GM18520 (cell line): ENCODE measurements around the gene TMEM245.

Experiments
- ATAC-seq: cut with Tn5 transposase; IDR thresholded peaks from one replicate; pipeline ENCODE4 v1.9.1; 2021; ENCODE audit not compliant: unreplicated experiment

Gene TMEM245

DNA sequence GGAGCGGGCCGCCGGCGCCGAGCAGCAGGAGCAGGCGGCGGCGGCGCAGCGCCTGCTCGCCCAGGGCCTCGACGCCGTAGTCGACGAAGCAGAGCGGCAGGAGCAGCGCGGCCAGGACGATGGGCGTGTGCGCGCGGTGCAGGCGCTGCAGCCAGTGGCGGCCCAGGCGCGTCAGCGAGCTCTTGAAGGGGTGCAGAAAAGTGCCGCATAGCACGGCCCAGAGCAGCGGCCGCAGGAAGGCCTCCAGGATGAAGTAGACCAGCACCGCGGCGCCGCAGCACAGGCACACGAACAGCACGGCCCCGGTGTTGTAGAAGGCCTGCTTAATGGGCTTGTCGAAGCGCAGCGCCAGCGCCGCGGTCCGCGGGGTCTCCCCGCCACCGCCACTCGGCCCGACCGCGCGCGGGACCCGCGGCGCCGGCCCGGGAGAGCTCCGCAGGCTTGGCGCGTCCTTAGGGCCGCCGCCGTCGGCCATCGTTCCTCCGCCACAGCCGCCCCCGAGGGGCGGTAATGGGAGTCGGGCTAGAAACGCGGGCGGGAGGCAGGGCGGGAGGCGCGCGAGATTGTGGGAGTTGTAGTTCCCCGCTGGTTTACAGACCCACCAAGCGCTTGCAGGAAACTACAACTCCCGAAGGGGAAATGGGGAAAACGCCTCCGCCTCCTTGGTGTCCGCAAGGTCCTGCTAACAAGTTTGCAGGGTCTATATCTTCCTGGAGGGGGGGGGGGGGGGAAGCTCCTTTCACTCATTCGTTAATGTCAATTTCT, at the start of gene TMEM245:
TSS of gene TMEM245 (minus strand) at position 509 of the 765 bp plus-strand sequence. CDS start at position 475, 34 bp downstream.
- peak; percentile 91 for ATAC-seq

DNA sequence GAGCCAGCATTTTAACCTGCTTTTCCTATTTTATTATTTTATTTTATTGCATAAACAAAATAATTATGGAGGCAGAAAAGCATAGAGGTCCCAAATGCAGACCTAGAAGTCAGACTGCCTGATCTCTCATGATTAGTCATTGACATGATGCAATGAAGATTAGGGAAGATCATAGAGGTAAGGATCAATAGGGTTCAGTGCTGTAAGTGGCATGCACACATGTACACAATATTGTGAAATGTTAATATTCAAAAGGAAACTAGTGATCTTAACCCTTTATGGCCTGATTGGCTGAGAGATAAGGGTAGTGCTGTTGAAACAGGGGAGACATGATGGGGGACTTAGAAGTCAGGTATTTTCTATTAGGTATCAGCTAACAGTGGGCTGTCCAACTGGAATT, 48.4 kb upstream of the TMEM245 start:
- ATAC-seq: no peak

DNA sequence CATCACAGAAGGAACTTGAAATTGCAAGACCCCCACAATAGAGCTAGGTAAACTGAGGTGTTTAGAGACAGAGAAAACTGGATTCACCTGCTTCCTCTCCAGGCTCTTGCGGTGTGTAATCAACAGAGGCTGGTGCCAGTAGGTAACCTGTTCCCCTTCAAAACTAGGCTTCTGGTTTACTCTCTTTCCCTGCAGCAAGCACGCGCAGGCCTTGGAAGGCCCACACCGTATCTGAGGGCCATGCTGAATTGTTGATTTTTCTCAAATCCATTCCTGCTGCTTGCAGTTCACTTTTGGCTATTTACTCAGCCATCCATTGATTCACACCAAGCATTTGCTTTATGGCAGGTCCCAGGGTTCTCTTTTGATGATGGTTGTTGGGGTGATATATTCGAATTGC, 48.0 kb upstream of the TMEM245 start:
- ATAC-seq: no peak

DNA sequence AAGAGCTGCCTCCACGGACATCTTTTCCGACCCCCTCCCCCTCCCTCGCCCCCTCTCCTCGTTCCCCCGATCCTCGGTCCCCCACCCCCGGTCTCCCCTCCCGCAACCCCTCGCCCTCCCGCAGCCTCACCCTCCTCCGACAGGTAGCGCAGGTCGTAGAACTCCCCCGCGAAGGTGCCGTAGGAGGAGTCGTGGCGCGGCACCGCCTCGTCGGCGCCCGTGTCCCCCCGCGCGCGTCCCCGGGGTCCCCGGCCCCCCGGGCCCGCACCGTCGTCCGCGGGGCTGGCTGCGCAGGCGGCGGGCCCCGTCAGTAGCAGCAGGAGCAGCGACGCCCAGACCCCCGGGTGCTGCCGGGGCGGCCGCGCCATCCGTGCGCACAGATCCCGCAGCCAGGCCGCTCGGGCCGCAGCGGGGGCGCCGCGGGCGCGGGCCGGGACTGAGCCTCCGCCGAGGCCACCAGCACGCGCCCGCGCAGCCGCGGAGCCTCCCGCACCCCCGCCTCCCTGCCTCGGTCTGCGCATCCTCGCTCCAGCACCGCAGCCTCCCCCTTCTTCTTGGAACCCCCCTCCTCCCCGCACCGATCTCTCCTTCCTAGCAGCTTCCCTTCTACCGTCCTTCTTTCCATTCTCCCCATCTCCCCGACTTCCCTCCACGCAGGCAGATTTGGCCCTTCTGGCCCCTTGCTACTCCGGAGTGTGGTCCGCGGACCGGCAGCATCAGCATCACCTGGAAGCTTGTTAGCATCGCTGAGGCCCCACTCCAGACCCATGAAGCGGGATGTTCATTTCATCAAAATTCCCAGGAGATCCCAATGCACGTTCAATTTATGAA, 47.2 kb upstream of the TMEM245 start, which contains the start of gene FRRS1L:
TSS of gene FRRS1L (minus strand) at position 479 of the 831 bp plus-strand sequence. CDS start at position 368, 111 bp downstream.
- ATAC-seq: no peak

DNA sequence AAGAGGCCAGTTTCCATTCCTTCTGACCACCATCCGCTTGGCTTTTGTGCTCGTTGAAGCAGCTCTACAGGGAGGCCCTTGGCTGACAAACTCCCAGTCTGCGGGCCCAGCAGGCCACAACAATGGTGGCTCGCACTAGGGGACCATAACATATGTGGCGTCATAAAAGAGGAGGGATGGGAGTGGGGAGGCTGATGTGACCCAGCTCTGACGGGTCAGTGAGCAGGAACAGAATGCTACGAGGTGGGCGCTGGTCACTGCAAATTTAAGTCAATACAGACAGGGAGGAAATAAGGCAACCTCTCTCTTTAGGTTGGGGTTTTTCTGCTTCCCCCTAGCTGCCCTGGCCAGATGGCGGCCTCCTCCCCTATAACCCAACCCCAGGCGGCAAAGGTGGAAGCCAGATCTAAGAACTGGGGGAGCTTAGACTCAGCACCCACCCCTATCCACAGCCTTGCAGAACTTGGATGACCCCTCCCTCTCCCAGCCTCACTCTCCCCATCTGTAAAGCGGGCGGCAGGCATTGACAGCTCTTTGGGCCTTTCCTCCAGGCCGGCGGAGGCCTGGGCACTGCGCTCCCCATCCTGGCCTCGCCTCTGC, 46.5 kb upstream of the TMEM245 start:
- ATAC-seq: no peak

DNA sequence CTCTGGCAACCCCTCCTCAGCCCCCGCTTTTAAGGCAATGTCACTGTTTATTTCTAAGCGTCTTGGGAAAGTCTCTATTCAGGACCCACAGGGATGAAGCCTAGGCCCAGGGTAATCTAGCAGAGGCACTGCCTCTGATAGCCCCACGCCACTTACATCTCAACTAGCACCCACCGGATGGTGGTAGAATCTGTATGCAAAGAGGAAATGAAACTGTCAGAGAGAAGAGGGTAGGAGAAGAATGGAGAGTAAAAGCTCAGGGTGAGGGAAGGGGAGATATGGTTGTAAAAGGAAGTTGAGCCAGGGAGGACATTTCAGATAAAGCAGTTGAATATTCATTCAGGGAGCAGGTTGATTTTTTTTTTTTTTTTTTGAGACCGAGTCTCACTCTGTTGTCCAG, 44.3 kb upstream of the TMEM245 start:
- no peak for ATAC-seq

DNA sequence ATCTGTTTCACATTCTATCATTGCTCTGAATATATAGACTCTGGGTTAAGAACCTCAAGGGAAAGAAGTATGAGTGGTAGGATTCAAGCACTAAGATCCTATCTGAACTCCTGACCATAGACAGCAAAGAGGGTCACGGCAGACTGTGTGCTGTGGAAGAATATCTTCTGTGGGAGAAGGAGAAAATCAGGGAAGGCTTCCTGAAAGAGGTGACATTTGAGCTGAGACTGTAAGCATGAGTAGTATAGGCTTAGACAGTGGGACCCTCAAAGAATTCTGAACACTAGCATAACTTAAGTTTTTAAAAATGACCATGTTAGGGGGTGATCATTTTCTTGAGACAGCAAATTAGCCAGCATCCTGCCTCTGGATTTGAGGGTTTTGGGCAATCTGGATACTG, 43.4 kb upstream of the TMEM245 start:
- no peak for ATAC-seq

DNA sequence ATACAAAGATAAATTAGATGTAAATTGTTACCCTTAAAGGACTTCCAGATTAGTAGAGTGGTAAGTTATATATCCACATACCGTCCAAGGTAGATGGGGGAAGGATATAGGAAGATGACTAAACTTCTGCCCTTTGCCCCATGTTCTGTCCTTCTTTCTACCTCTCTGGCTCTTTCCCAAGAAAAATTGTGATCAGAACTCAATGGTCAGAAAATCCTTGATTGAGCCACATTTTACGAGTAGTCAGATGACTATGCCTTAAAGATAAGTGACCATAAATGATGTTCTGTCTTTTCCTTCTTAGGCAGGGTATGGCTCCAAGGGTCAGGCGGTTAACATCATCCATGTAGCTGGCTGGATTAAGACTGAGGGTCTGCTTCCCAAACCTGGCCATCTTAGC, 42.9 kb upstream of the TMEM245 start:
- ATAC-seq: no peak

DNA sequence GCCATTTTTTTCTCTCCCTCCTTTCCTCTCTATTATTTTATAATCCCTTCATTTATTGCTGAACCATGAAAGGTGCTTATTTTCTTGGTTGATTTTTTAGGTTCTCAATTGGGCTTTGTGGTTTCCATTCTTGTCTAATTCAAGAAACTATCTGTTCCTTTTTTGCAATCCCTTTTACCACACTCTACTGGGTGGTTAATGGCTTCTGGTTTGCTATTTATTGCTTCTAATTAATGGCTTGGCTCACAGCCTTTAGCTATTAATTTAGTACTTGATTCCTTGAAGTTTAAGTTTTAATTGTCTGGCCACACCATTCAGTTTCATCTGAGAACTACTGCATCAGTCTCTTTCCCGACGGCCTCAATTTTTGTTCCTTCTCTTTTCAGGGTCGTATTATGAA, 41.7 kb upstream of the TMEM245 start:
- ATAC-seq: no peak

DNA sequence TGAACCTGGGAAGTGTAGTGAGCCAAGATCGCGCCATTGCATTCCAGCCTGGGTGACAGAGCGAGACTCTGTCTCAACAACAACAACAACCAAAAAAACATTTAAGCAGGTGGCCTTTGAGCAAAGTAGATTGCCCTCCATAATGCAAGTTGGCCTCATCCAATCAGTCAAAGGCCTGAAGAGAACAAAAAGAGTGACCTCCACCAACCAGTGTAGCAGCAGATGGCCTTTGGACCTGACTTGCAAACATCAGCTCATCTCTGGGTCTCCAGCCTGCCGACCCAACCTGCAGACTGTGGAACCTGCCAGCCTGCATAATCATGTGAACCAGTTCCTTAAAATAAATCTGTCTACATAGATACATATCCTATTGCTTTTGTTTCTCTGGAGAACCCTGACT, 39.8 kb upstream of the TMEM245 start:
- ATAC-seq: no peak

DNA sequence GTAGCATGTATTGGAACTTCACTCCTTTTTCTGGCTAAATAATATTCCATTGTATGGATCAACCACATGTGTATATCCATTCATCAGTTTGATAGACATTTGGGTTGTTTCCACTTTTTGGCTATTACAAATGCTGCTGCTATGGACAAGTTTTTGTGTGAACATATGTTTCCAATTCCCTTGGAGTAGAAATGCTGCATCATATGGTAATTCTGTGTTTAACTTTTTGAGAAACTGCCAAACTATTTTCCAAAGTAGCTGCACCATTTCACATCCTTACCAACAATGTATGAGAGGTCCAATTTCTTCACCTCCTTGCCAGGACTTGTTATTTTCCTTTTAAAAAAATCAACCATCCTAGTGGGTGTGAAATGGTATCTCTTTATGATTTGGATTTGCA, 38.9 kb upstream of the TMEM245 start:
- no peak for ATAC-seq

DNA sequence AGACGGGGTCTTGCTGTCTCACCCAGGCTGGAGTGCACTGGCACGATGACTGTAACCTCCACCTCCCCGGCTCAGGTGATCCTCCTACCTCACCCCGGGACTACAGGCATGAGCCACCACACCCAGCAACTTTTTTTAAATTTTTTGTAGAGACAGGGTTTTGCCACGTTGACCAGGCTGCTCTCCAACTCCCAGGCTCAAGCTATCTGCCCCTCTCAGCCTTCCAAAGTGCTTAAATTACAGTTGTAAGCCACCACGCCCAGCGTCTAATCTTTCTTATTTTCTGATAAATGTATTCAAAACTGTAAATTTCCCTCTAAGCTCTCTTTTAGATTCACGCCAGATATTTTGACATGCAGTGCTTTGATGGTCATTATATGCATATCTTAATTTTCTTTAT, 37.0 kb upstream of the TMEM245 start:
- ATAC-seq: no peak

DNA sequence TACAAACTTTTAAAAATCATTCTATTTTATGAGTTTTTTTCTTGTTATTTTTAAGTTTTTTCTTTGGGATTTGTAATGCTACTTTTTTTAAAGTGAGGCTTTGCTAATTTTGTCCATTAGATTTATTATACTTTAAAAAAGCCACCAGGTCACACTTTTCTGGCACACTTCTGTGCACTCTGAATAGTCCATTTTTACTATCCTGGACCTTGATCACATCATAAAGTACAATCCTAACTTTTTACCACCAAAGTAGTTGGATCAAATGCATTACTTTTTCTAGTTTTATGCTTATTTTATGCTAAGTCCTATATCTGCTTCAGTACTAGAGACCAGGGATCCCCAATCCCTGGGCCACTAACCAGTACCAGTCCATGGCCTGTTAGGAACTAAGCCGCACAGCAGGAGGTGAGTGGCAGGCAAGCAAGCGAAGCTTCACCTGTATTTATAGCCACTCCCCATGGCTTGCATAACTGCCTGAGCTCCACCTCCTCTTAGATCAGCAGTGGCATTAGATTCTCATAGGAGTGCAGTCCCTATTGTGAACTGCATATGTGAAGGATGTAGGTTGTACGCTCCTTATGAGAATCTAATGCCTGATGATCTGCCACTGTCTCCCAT, 31.3 kb upstream of the TMEM245 start:
- ATAC-seq: no peak

DNA sequence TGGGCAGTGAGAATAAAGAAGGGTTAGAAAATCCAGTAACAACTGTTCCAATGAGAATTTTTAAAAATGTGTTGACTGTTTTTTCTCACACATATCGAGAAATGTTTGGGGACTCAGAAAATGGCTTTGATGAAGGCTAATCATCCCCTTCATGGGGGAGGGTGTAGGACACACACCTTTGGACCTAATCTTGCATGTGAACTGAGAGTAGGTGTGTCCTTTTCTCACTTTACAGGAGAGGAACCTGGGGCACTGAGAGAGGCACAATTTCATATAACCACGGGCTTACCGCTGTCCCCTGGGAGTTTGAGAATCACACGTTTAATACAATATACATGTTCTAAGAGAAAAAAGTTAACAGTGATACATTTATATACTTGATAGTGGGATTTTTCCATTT, 30.0 kb upstream of the TMEM245 start:
- ATAC-seq: no peak

DNA sequence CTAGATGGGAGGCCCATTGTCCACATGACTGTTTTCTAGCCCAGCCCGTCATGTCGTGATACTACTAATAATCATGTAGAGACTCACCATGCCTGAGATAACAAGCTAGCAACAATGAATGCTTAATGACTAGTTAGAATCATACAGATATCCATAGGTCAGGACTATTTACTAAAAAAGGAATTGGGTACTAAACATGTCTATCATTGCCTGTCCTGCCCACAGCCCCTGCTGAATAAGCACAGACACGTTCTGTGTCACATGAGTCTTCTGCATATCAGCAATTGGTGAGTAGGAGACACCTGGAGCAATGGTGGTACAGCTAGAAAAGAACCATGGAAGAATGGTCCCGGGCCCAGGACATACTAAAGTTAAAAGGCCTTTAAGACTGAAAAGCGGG, 29.3 kb upstream of the TMEM245 start:
- ATAC-seq: no peak

DNA sequence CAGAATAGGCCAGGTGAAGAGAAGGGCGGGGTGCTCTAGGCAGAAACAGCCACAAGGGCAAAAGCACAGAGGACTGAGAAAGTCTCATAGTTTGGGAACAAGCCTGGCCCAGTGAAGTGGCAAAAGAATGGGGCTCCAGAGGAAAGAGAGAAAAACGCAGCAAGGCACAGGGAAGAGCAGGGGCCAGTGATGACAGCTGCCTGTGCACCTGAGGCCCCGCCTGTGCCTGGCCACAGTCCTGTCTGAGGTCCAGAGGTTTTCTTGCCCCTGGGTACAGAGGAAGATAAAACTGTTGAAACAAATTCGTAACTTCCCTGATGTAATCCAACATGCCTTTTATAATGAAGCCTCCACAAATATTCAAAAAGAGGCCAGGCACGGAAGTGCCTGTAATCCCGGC, 25.3 kb upstream of the TMEM245 start:
- no peak for ATAC-seq

DNA sequence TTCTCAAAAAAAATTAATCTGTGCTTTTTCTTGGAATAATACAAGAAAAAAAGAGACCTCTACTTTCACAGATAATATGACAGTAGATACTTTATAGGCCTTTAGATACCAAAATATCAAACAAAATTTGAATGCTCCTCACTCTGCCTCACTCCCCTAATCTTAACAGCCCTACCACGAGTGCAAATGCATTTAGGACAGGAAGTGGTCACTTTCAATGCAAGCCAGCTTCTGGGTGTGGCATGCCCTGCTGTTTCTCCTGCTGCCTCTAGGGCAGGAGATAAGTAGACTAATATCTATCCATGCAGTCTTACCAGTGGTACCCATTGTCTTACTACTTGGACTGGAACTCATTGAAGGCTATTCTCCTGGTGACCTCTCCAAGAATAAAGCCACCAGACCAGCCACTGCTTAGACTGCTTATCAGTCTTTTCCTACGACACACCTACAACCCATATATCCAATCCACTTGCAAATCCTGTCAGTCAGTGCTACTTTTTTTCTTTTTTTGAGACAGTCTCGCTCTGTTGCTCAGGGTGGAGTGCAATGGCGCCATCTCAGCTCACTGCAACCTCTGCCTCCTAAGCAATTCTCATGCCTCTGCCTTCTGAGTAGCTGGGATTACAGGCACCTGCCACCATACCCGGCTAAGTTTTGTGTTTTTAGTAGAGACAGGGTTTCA, 24.3 kb upstream of the TMEM245 start:
- peak; percentile 84 for ATAC-seq

DNA sequence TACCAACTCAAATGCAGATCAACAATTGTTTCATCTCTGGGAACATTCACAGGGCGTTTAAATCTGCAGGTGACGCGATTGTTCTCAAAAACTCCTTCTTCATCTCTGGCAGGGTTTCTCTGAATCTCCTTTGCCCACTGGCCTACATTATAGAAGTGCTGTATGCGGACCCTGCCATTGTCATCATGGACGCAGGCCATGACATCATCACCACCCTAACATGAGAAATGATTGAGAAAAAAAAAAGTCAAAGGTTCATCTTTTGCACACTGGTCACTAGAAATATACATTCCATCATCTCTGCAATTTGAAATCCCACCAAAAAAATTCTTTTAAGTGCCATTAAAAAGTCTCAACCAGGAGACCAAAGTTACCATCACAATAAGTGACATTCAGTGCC, 21.6 kb upstream of the TMEM245 start:
- no peak for ATAC-seq

DNA sequence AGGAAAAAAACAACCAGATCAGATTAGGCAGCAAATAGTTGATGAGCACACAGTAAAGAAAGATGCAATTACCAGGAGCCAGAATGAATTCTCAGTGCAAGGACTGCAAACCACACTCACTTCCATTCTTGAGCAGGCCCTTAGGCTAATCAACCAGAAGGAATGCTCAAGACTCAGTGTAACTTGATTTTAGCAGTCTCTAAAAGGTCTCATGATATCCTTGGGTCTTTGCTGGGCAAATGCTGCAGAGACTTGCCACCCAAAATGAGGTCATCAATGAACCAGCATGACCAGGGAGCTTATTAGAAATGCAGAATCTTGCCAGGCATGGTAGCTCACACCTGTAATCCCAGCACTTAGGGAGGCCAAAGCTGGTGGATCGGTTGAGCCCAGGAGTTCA, 20.1 kb upstream of the TMEM245 start:
- no peak for ATAC-seq

DNA sequence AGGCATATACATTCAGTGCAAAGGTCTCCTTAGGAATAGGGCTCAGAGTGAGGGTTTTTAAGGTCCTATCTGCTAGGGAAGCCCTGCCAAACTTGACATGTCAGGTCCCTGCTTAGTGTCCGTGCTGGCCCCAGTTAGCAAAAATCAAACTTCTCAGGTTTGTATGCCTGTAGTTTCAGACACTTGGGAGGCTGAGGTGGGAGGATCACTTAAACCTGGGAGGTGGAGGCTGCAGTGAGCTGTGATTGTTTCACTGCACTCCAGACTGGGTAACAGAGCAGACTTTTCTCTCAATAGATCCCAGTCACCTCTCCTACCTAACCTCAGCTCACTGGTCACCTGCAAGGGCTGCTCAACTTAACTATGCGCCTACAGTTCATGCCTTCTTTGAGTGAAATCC, 18.7 kb upstream of the TMEM245 start:
- ATAC-seq: no peak

DNA sequence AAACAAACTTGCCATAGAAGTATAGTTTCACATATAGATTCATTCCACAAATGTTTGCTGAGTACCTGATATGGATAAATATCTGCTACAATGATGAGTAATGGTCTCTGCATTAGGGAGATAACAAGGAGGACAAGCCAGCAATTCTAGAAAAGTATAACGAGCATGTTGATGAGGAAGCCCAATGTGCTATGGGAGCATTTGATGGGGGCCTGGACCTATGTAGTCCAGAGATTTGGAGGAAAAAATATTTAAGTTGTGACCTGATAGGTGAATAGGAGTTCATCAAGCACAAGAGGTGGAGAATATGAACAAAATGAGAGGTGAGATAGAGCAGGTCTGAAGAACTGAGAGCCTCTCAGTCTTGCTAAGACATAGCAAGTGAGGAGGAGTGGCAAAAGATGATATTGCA, 14.4 kb upstream of the TMEM245 start:
- no peak for ATAC-seq
